Measurements from ENCODE around the gene RNF157. TPM values are rescaled to one million over a fixed set of nuclear protein-coding genes. Genes with fewer than 3 reads are reported as not detected.

RNF157 gene
- total and polyA plus RNA-seq, 2 of the 13 experiments (the other 11 are each of a cell fraction or from before 2014, with no cell fraction given) = 0.44 to 1.5 TPM

GRCh38 chr17:76104140-76104895, 136.0 kb downstream of the RNF157 start (continued):
- TF ChIP-seq TAF15 (IDR thresholded peaks at IDR 0.05; ENCODE audit: low read depth, low read length, poor library complexity, severe bottlenecking) = no peak
- no peak for TF ChIP-seq ZBTB49 (CRISPR knock-in tag; IDR thresholded peaks at IDR 0.05; ENCODE audit: borderline replicate concordance)
- no peak for TF ChIP-seq HNF4A (CRISPR knock-in tag; IDR thresholded peaks at IDR 0.05)
- no peak for TF ChIP-seq CREB1 (IDR thresholded peaks at IDR 0.05)
- TF ChIP-seq CREB1 (CRISPR knock-in tag; IDR thresholded peaks at IDR 0.05) = no peak
- TF ChIP-seq ZSCAN12 (CRISPR knock-in tag; IDR thresholded peaks at IDR 0.05) = no peak
- no peak for TF ChIP-seq ARID2 (CRISPR knock-in tag; IDR thresholded peaks at IDR 0.05; ENCODE audit: borderline replicate concordance)
- TF ChIP-seq YY1 (IDR thresholded peaks at IDR 0.05; ENCODE audit: insufficient read depth, insufficient replicate concordance, low read depth, low read length) = no peak
- no peak for TF ChIP-seq JUN (CRISPR knock-in tag; IDR thresholded peaks at IDR 0.05)
- TF ChIP-seq TOE1 (CRISPR knock-in tag; IDR thresholded peaks at IDR 0.05) = no peak
- TF ChIP-seq GZF1 (CRISPR knock-in tag; IDR thresholded peaks at IDR 0.05) = no peak
- TF ChIP-seq ZFP91 (CRISPR knock-in tag; IDR thresholded peaks at IDR 0.05; ENCODE audit: borderline replicate concordance) = no peak; the same call in 1 of the 2 replicates
- no peak for TF ChIP-seq ZNF790 (CRISPR knock-in tag; IDR thresholded peaks at IDR 0.05; ENCODE audit: borderline replicate concordance)
- no peak for TF ChIP-seq THAP8 (CRISPR knock-in tag; IDR thresholded peaks at IDR 0.05; ENCODE audit: borderline replicate concordance)
- no peak for TF ChIP-seq FOXO4 (CRISPR knock-in tag; conservative IDR thresholded peaks at IDR 0.05)
- TF ChIP-seq HOXD1 (CRISPR knock-in tag; IDR thresholded peaks at IDR 0.05) = no peak
- no peak for TF ChIP-seq GABPA (IDR thresholded peaks at IDR 0.05; ENCODE audit: low read depth, low read length)
- TF ChIP-seq GABPA (CRISPR knock-in tag; IDR thresholded peaks at IDR 0.05; ENCODE audit: low read depth) = no peak
- no peak for TF ChIP-seq CCAR2 (optimal IDR thresholded peaks at IDR 0.05; ENCODE audit: low read depth, low read length)
- TF ChIP-seq JDP2 (CRISPR knock-in tag; IDR thresholded peaks at IDR 0.05; ENCODE audit: borderline replicate concordance) = no peak
- TF ChIP-seq ZNF850 (CRISPR knock-in tag; conservative IDR thresholded peaks at IDR 0.05) = no peak
- 0 out of 2 replicates have a peak, but pooled peaks have one; percentile 2 for TF ChIP-seq ZNF891 (CRISPR knock-in tag; IDR thresholded peaks at IDR 0.05)
